ENCODE results near the gene MAN2A1. TPM values are rescaled to one million over a fixed set of nuclear protein-coding genes. Genes with fewer than 3 reads are reported as not detected.

MAN2A1 gene
- total RNA-seq, 1 experiment from 2014 or later = 78.0 TPM

DNA sequence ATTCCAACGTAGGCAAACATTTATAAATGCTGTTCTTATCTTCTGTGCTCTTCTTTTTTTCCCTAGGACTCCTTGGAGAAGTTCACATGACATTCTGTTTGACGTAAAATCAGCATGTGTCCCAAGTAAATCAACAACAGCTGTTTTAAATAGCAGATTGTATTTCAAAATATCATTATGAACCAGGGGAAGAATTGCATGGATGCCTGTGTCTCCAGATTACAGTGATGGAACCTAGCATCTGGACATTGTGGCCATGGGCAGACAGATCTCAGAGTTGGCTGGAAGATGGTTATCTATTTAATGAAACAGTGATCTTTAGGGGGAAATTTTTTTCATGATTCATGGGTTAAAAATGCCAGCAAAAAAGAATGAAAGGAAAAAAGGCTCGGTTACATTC lies 222.0 kb downstream of the MAN2A1 start:
- Histone ChIP-seq H4K91ac (ENCODE audit: insufficient read length, low read depth, low read length) (no peak overlapping the region), H4K5ac (ENCODE audit: insufficient read length, low read depth, low read length) (no peak overlapping the region), H3K56ac (ENCODE audit: insufficient read length, low read depth, low read length) (no peak overlapping the region), H3K27me3 (ENCODE audit: insufficient read depth, low read length) (no peaks in the 10 kb centered on the region), H4K8ac (replicated peaks; ENCODE audit: insufficient read length, low read depth, low read length) (no peak overlapping the region), H4K20me1 (ENCODE audit: control insufficient read depth, insufficient read depth, insufficient read length) (no peaks in the 10 kb centered on the region), H3K27ac (ENCODE audit: insufficient read length, low read depth, low read length) (no peak overlapping the region), H3K79me1 (ENCODE audit: insufficient read depth, low read depth, low read length, poor library complexity, severe bottlenecking) (no peaks in the 10 kb centered on the region), H3K4me2 (ENCODE audit: insufficient read depth, insufficient read length, low read length) (no peak overlapping the region), H3K4ac (ENCODE audit: low read depth, low read length) (no peak overlapping the region), H3K14ac (ENCODE audit: insufficient read depth, low read length) (no peak overlapping the region), H3K9me3 (ENCODE audit: control insufficient read depth, low read depth, low read length) (no peaks in the 10 kb centered on the region), H2BK20ac (ENCODE audit: low read depth, low read length, poor library complexity, severe bottlenecking) (no peak overlapping the region), H3K18ac (ENCODE audit: insufficient read length, low read depth, low read length) (no peak overlapping the region), H3K4me1 (ENCODE audit: insufficient read depth, low read length) (no peaks in the 10 kb centered on the region), H3K79me2 (ENCODE audit: insufficient read depth, low read length) (no peaks in the 10 kb centered on the region), H3T11ph (ENCODE audit: low read length) (no peak overlapping the region), H2BK12ac (ENCODE audit: insufficient read length, low read depth, low read length) (no peak overlapping the region), H3K9ac (ENCODE audit: extremely low read depth, insufficient read length, low read length) (no peak overlapping the region), H2BK15ac (ENCODE audit: low read depth, low read length) (no peak overlapping the region), H2AFZ (ENCODE audit: low read length) (no peak overlapping the region), H2BK5ac (ENCODE audit: insufficient read length, low read length) (no peak overlapping the region), H3K23me2 (ENCODE audit: insufficient read length, low read depth, low read length, poor library complexity, severe bottlenecking) (no peaks in the 10 kb centered on the region), H2BK120ac (ENCODE audit: low read depth, low read length, poor library complexity, severe bottlenecking) (no peak overlapping the region), H3K23ac (ENCODE audit: insufficient read length, low read depth, low read length) (no peak overlapping the region), H2AK5ac (ENCODE audit: insufficient read length, low read length) (no peak overlapping the region)
- DNase-seq = no peak
- Mint-ChIP-seq H3K4me1 (no peaks in the 10 kb centered on the region), H3K36me3 (ENCODE audit: insufficient read depth in 1 of 3, low read depth in 3 of 3) (no peaks in the 10 kb centered on the region), H3K27me3 (ENCODE audit: low read depth) (no peaks in the 10 kb centered on the region; the same call in 1 of the 2 replicates), H3K27ac (no peak overlapping the region), H3K4me3 (no peak overlapping the region), H3K9me3 (no peaks in the 10 kb centered on the region)
- TF ChIP-seq, protein P1, sequence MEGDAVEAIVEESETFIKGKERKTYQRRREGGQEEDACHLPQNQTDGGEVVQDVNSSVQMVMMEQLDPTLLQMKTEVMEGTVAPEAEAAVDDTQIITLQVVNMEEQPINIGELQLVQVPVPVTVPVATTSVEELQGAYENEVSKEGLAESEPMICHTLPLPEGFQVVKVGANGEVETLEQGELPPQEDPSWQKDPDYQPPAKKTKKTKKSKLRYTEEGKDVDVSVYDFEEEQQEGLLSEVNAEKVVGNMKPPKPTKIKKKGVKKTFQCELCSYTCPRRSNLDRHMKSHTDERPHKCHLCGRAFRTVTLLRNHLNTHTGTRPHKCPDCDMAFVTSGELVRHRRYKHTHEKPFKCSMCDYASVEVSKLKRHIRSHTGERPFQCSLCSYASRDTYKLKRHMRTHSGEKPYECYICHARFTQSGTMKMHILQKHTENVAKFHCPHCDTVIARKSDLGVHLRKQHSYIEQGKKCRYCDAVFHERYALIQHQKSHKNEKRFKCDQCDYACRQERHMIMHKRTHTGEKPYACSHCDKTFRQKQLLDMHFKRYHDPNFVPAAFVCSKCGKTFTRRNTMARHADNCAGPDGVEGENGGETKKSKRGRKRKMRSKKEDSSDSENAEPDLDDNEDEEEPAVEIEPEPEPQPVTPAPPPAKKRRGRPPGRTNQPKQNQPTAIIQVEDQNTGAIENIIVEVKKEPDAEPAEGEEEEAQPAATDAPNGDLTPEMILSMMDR (conservative IDR thresholded peaks at IDR 0.05) = no peak
- WGBS (ENCODE audit: extremely low coverage, insufficient read length, low lambda C conversion rate) = no CpG with 5 or more reads among the region's 3 CpGs

Measured in H9 (cell line).